K562 (cell line): ENCODE measurements around the gene SAMD14. TPM values are rescaled to one million over a fixed set of nuclear protein-coding genes. Genes with fewer than 3 reads are reported as not detected.
A peak's percentile ranks its signal among the peaks of the same experiment; 100 is the strongest.

Source experiments
- HCFC1 ChIP-seq: IDR thresholded peaks from 2 replicates; pipeline ENCODE4 v1.6.1; 2012; ENCODE audit warnings: low read depth, low read length, improper control_type of control experiment
- JUND ChIP-seq, 2 experiments: IDR thresholded peaks; 2 replicates in 1 of 2; 3 replicates in 1 of 2; pipeline ENCODE4 v1.6.1; 2011; ENCODE audit warnings: borderline replicate concordance in 2 of 2, low read depth in 2 of 2, low read length in 2 of 2, improper control_type of control experiment in 1 of 2, missing biosample characterization in 1 of 2, missing genetic modification characterization in 1 of 2, missing genetic modification reagents in 1 of 2
- TAF1 ChIP-seq: IDR thresholded peaks from 2 replicates; pipeline ENCODE4 v1.6.1; 2011; ENCODE audit warnings: mild to moderate bottlenecking, low read length, moderate library complexity; ENCODE audit not compliant: insufficient read depth, control insufficient read depth, severe bottlenecking; ENCODE audit errors: extremely low read depth
- ZNF551 ChIP-seq: fragments of 250-450 bp; sonication (Bioruptor Pico); IDR thresholded peaks from 2 replicates; pipeline ENCODE4 v1.5.0; 2021; ENCODE audit warnings: mild to moderate bottlenecking, moderate library complexity
- ZNF764 ChIP-seq: fragments of 250-450 bp; sonication (Bioruptor Pico); IDR thresholded peaks from 2 replicates; pipeline ENCODE4 v1.4.0; 2020; ENCODE audit warnings: low read depth, mild to moderate bottlenecking, moderate library complexity
- polyA plus RNA-seq, 8 experiments: library from polyadenylated mRNA; depleted of rRNA in 4 of 8; stranded (reverse) in 5 of 8; unstranded in 3 of 8; fragments of >200 nt; fragmentation: Nextera tagmentation in 2 of 8; fragmentation: Illumina TruSeq in 1 of 8; extraction: Ambion mirVana in 2 of 8; extraction: Trizol in 1 of 8; gene quantifications; 2 replicates each; pipeline versions ENCODE4 v1.2.1 to v1.2.3, GENCODE V29; 2011 to 2014; ENCODE audit warnings: inconsistent platforms in 1 of 8, missing spikeins in 1 of 8
- total RNA-seq, 7 experiments: library from RNA; depleted of rRNA in 6 of 7; stranded (reverse); fragments of >200 nt in 6 of 7; fragmentation: Illumina TruSeq in 2 of 7; extraction: Trizol in 2 of 7; gene quantifications; 2 replicates each; pipeline versions ENCODE4 v1.2.1 to v1.2.3, GENCODE V29; 2011 to 2021; ENCODE audit warnings: low replicate concordance in 1 of 7
- TF ChIP-seq, protein P1 (sequence below): sonication (generic); formaldehyde crosslinking; IDR thresholded peaks from 2 replicates; pipeline ENCODE4 v1.8.0; 2022; ENCODE audit warnings: mild to moderate bottlenecking, missing genetic modification reagents
- TF ChIP-seq, protein P2 (sequence below), 2 experiments: fragments of 450-650 bp; IDR thresholded peaks; 2 replicates each; pipeline ENCODE4 v1.6.1; 2016
- TF ChIP-seq, protein P3 (sequence below): IDR thresholded peaks from 2 replicates; pipeline ENCODE4 v1.6.1; 2011; ENCODE audit warnings: borderline replicate concordance, low read depth, mild to moderate bottlenecking, moderate library complexity, low read length; ENCODE audit not compliant: insufficient read depth, poor library complexity, severe bottlenecking
- TF ChIP-seq, protein P4 (sequence below), 3 experiments: IDR thresholded peaks in 2 of 3; conservative IDR thresholded peaks in 1 of 3; 2 replicates each; pipeline ENCODE4 v1.5.1; 2011 to 2012; ENCODE audit warnings: low read length in 3 of 3, mild to moderate bottlenecking in 3 of 3, control low read depth in 2 of 3, improper control_type of control experiment in 1 of 3, inconsistent platforms in 1 of 3, low read depth in 1 of 3, mixed read lengths in 1 of 3, moderate library complexity in 1 of 3; ENCODE audit not compliant: insufficient read depth in 2 of 3
- TF ChIP-seq, protein P5 (sequence below): fragments of 450-650 bp; formaldehyde crosslinking; IDR thresholded peaks from 2 replicates; pipeline ENCODE4 v1.4.0; 2022; ENCODE audit warnings: missing genetic modification characterization

The SAMD14 gene
- total and polyA plus RNA-seq, 9 of the 15 experiments (the other 6 are each of a cell fraction or from before 2014, with no cell fraction given): 0.04 to 0.07 TPM; not detected in 7

DNA sequence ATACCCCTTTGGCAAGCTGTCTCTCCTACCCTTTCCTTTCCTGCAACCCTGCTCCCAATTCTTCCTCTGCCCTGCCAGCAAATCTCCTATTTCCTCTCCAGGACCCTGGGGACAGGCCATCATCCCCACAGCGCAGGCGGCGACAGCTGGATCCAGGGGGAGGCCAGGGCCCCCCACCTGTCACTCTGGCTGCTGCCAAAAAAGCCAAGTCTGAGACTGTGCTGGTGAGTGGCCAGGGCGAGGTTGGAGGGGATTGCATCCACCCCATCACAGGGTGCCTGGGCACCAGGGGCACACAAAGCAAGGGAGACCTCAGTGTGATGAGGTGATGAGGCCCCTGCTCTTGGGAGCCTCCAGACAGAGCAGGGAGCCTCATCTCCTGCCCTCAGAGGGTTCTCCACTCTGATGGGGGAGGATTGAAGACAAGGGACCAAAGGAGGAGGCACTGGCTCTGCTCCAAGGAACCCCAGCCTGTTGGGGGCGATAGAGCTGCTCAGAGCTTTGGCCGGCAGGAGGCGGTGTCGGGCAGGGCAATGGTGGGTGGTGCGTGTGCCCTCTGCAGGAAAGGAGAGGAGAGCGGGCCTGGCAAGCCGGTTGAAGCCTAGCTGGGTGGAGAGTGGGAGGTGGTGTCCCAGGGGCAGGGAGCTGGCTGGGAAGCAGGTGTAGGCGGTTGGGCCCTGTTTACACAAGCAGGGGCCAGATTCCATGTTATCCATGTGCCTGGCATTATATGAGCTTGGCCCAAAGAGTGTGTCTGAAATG, 50.4 kb downstream of the SAMD14 start (continued):
- TF ChIP-seq, protein P1, sequence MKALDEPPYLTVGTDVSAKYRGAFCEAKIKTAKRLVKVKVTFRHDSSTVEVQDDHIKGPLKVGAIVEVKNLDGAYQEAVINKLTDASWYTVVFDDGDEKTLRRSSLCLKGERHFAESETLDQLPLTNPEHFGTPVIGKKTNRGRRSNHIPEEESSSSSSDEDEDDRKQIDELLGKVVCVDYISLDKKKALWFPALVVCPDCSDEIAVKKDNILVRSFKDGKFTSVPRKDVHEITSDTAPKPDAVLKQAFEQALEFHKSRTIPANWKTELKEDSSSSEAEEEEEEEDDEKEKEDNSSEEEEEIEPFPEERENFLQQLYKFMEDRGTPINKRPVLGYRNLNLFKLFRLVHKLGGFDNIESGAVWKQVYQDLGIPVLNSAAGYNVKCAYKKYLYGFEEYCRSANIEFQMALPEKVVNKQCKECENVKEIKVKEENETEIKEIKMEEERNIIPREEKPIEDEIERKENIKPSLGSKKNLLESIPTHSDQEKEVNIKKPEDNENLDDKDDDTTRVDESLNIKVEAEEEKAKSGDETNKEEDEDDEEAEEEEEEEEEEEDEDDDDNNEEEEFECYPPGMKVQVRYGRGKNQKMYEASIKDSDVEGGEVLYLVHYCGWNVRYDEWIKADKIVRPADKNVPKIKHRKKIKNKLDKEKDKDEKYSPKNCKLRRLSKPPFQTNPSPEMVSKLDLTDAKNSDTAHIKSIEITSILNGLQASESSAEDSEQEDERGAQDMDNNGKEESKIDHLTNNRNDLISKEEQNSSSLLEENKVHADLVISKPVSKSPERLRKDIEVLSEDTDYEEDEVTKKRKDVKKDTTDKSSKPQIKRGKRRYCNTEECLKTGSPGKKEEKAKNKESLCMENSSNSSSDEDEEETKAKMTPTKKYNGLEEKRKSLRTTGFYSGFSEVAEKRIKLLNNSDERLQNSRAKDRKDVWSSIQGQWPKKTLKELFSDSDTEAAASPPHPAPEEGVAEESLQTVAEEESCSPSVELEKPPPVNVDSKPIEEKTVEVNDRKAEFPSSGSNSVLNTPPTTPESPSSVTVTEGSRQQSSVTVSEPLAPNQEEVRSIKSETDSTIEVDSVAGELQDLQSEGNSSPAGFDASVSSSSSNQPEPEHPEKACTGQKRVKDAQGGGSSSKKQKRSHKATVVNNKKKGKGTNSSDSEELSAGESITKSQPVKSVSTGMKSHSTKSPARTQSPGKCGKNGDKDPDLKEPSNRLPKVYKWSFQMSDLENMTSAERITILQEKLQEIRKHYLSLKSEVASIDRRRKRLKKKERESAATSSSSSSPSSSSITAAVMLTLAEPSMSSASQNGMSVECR (CRISPR knock-in tag): no peak
- TF ChIP-seq, protein P2, sequence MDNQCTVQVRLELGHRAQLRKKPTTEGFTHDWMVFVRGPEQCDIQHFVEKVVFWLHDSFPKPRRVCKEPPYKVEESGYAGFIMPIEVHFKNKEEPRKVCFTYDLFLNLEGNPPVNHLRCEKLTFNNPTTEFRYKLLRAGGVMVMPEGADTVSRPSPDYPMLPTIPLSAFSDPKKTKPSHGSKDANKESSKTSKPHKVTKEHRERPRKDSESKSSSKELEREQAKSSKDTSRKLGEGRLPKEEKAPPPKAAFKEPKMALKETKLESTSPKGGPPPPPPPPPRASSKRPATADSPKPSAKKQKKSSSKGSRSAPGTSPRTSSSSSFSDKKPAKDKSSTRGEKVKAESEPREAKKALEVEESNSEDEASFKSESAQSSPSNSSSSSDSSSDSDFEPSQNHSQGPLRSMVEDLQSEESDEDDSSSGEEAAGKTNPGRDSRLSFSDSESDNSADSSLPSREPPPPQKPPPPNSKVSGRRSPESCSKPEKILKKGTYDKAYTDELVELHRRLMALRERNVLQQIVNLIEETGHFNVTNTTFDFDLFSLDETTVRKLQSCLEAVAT (IDR thresholded peaks at IDR 0.05): peak in 1 of 2 experiments; percentile 98; a peak in 2 of 4 replicates
- 0 out of 2 replicates have a peak, but pooled peaks have one; percentile 27 for TF ChIP-seq JUND (IDR thresholded peaks at IDR 0.05; ENCODE audit: borderline replicate concordance, low read depth, low read length)
- TF ChIP-seq JUND (tag; IDR thresholded peaks at IDR 0.05; ENCODE audit: borderline replicate concordance, low read depth, low read length): no peak
- TF ChIP-seq, protein P3, sequence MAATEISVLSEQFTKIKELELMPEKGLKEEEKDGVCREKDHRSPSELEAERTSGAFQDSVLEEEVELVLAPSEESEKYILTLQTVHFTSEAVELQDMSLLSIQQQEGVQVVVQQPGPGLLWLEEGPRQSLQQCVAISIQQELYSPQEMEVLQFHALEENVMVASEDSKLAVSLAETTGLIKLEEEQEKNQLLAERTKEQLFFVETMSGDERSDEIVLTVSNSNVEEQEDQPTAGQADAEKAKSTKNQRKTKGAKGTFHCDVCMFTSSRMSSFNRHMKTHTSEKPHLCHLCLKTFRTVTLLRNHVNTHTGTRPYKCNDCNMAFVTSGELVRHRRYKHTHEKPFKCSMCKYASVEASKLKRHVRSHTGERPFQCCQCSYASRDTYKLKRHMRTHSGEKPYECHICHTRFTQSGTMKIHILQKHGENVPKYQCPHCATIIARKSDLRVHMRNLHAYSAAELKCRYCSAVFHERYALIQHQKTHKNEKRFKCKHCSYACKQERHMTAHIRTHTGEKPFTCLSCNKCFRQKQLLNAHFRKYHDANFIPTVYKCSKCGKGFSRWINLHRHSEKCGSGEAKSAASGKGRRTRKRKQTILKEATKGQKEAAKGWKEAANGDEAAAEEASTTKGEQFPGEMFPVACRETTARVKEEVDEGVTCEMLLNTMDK: peak; percentile 95
- TF ChIP-seq, protein P4, sequence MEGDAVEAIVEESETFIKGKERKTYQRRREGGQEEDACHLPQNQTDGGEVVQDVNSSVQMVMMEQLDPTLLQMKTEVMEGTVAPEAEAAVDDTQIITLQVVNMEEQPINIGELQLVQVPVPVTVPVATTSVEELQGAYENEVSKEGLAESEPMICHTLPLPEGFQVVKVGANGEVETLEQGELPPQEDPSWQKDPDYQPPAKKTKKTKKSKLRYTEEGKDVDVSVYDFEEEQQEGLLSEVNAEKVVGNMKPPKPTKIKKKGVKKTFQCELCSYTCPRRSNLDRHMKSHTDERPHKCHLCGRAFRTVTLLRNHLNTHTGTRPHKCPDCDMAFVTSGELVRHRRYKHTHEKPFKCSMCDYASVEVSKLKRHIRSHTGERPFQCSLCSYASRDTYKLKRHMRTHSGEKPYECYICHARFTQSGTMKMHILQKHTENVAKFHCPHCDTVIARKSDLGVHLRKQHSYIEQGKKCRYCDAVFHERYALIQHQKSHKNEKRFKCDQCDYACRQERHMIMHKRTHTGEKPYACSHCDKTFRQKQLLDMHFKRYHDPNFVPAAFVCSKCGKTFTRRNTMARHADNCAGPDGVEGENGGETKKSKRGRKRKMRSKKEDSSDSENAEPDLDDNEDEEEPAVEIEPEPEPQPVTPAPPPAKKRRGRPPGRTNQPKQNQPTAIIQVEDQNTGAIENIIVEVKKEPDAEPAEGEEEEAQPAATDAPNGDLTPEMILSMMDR (IDR thresholded peaks at IDR 0.05 in 2 of 3, conservative IDR thresholded peaks at IDR 0.05 in 1 of 3; ENCODE audit: insufficient read depth in 2 of 3, low read depth in 1 of 3, low read length in 3 of 3): peak; percentile 99 to 100 (median 100)
- TF ChIP-seq, protein P5, sequence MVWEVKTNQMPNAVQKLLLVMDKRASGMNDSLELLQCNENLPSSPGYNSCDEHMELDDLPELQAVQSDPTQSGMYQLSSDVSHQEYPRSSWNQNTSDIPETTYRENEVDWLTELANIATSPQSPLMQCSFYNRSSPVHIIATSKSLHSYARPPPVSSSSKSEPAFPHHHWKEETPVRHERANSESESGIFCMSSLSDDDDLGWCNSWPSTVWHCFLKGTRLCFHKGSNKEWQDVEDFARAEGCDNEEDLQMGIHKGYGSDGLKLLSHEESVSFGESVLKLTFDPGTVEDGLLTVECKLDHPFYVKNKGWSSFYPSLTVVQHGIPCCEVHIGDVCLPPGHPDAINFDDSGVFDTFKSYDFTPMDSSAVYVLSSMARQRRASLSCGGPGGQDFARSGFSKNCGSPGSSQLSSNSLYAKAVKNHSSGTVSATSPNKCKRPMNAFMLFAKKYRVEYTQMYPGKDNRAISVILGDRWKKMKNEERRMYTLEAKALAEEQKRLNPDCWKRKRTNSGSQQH: no peak
- TF ChIP-seq ZNF764 (CRISPR knock-in tag): peak; percentile 84
- TF ChIP-seq HCFC1: 0 out of 2 replicates have a peak, but pooled peaks have one; percentile 24
- no peak for TF ChIP-seq ZNF551
- no peak for TF ChIP-seq TAF1
